Activated naive CD4-positive, alpha-beta T cell treated with anti-CD3 and anti-CD28 coated beads, Interleukin-2, amount 10 ng/mL, durations not matched to agents 7 days and 5 days (primary cell): ENCODE data around the gene DCAF15.
A peak's percentile ranks its signal among the peaks of the same experiment; 100 is the strongest.

ENCODE experiments used
- CTCF ChIA-PET: fragments of 350-600 bp; sonication (Branson Sonifier 250); formaldehyde crosslinking; loops from one replicate; lab custom pipeline; 2021; ENCODE audit warnings: antibody characterized with exemption; lab: Charles Lee
- DNase-seq: peaks from one replicate; pipeline ENCODE4 v3.0.0-alpha.2; 2020
- H3K27ac Mint-ChIP-seq: one replicate; pipeline ENCODE4 v1.8.0; 2021; ENCODE audit warnings: mild to moderate bottlenecking, moderate library complexity, mixed read lengths
- H3K27me3 Mint-ChIP-seq: one replicate; pipeline ENCODE4 v1.8.0; 2021; ENCODE audit warnings: mild to moderate bottlenecking, mixed read lengths
- H3K36me3 Mint-ChIP-seq: one replicate; pipeline ENCODE4 v1.8.0; 2021; ENCODE audit warnings: mixed read lengths
- H3K4me1 Mint-ChIP-seq: one replicate; pipeline ENCODE4 v1.8.0; 2021; ENCODE audit warnings: mixed read lengths
- H3K4me3 Mint-ChIP-seq: one replicate; pipeline ENCODE4 v1.8.0; 2021; ENCODE audit warnings: mild to moderate bottlenecking, moderate library complexity, mixed read lengths
- H3K9me3 Mint-ChIP-seq: one replicate; pipeline ENCODE4 v1.8.0; 2021; ENCODE audit warnings: mixed read lengths

The DCAF15 gene, protein sequence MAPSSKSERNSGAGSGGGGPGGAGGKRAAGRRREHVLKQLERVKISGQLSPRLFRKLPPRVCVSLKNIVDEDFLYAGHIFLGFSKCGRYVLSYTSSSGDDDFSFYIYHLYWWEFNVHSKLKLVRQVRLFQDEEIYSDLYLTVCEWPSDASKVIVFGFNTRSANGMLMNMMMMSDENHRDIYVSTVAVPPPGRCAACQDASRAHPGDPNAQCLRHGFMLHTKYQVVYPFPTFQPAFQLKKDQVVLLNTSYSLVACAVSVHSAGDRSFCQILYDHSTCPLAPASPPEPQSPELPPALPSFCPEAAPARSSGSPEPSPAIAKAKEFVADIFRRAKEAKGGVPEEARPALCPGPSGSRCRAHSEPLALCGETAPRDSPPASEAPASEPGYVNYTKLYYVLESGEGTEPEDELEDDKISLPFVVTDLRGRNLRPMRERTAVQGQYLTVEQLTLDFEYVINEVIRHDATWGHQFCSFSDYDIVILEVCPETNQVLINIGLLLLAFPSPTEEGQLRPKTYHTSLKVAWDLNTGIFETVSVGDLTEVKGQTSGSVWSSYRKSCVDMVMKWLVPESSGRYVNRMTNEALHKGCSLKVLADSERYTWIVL

DNA sequence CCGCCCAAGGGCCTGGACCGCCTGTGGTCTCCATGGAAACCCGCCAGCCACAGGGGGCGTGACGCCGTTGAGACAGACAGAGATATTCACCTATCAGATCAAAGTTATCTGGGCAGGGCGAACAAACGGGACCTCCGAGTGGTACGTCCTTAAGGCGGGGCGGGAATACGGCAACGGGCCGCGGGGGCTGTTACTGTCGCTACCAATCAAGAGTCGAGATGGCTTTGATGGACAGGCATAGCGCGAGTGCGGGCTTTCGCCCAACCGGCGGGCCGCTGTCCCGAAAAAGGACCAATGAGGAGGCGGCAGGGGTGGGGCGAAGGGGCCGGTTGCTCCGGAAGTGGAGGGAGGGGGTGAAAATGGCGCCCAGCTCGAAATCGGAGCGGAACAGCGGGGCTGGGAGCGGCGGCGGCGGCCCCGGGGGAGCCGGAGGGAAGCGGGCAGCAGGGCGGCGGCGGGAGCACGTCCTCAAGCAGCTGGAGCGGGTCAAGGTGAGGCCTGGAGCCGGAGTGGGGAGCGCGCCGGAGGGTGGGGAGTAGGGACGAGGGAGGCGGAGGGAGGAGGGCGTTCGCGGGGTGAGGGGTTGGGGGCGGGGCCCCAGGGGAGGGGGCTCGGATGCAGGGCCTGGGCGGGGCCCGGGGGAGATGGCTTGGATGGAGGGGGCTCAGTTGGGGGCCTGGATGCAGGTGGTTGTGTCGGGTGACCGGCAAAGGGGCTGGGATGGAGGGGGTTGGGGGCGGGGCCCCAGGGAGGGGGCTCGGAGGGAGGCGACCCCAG, at the start of gene DCAF15:
Gene DCAF15, plus strand, starts transcription at position 356 of the 777 bp plus-strand sequence. Its CDS starts 4 bp downstream, at position 360.
- peaks cover 27% of the 10 kb centered on the region for H3K4me1 Mint-ChIP-seq
- no peaks in the 10 kb centered on the region for H3K9me3 Mint-ChIP-seq
- peaks cover 19% of the 10 kb centered on the region for H3K36me3 Mint-ChIP-seq
- H3K27me3 Mint-ChIP-seq = peaks cover 5% of the 10 kb centered on the region
- peak within 1 kb of the TSS; percentile 92 for H3K27ac Mint-ChIP-seq
- CTCF ChIA-PET = interaction anchor here (0.7 to 3.3 kb wide), 7 partner anchors 25 to 121 kb away, joined by 3 to 12 read pairs (median 5); no protein-coding TSS in a partner anchor
- DNase-seq = peak; percentile 100
- peak within 1 kb of the TSS; percentile 95 for H3K4me3 Mint-ChIP-seq

DNA sequence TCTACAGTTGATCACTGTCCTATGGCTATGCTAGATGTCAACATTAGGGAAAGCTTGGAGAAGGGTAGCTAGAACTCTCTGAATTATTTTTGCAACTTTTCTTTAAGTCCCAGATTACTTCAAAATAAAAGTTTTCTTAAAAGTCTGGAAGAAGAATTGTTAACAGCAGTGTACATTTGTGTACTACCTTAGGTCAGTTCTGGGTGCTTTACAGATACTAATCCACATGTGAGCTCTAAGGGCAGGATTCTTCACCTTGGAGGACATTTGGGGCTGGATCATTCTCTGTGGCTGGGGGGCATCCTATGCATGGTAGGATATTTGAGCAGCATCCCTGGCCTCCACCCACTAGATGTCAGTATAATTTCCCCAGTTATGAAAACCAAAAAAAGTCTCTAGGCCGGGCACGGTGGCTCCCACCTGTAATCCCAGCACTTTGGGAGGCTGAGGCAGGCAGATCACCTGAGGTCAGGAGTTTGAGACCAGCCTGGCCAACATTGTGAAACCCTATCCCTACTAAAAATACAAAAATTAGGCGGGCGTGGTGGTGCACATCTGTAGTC, 49.2 kb upstream of the DCAF15 start:
- peak; percentile 53 for DNase-seq
- Mint-ChIP-seq H3K9me3 (no peaks in the 10 kb centered on the region), H3K27ac (peak overlapping the region; percentile 45), H3K27me3 (no peaks in the 10 kb centered on the region), H3K36me3 (peaks cover 2% of the 10 kb centered on the region), H3K4me1 (peaks cover 41% of the 10 kb centered on the region), H3K4me3 (no peak overlapping the region)
- CTCF ChIA-PET = interaction anchor here (0.7 to 2.4 kb wide), 10 partner anchors 10 to 219 kb away, joined by 3 to 12 read pairs (median 4); partner anchors contain the start of gene DCAF15

DNA sequence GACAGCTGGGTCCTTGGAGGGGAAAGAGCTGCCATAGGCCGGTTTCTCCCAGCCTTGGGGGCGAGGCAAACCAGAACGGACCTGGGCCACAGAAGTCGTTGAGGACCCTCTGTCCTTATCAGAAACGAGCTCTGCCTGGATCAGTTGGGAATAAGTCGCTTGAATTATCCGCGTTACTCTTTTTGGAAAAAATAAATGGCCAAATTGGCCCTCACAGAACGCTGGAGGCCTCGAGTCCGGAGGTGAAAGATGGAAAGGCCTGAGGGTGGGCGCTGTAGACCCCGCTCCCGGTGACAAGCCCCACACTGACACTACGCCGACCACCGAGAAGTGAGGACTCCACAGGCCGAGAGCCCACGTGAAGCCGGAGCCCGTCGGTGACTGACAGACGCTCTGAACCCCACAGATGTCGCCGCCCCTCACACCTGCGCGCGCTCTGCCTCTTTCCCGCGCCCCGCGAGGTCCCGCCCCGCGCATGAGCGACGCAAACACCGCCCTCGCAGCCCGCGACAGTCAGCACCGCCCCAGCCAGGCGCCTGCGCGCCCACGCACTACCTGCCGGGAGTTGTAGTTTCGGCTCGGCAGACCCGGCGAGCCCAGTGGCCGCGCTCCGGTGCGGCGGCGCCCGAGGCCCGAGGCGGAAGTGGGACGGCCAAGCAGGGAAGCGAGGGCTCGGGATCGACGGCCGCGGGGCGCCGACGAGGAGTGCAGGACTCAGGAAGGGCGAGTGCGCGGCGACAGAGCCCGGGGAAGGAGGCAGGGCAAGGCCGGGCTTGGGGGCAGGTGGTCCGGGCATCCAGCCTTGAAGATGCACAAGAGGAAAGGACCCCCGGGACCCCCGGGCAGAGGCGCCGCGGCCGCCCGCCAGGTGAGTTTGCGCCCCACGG, 46.4 kb upstream of the DCAF15 start, which contains the start of the genes BRME1 and CC2D1A:
Gene BRME1, minus strand, starts transcription at position 484 of the 887 bp plus-strand sequence. CDS start 1,225 bp downstream, outside the sequence.
Gene CC2D1A, plus strand, starts transcription at position 568 of the 887 bp plus-strand sequence. Its CDS starts 241 bp downstream, at position 809.
- H3K27me3 Mint-ChIP-seq = no peaks in the 10 kb centered on the region
- H3K36me3 Mint-ChIP-seq = peaks cover 12% of the 10 kb centered on the region
- peak within 1 kb of the TSS; percentile 84 for H3K27ac Mint-ChIP-seq
- H3K4me3 Mint-ChIP-seq = peak within 1 kb of the TSS; percentile 83
- DNase-seq = peak; percentile 97
- CTCF ChIA-PET = interaction anchor here (1.1 to 1.3 kb wide), 2 partner anchors 126 to 154 kb away, joined by 3 read pairs; no protein-coding TSS in a partner anchor
- peaks cover 41% of the 10 kb centered on the region for H3K4me1 Mint-ChIP-seq
- no peaks in the 10 kb centered on the region for H3K9me3 Mint-ChIP-seq

DNA sequence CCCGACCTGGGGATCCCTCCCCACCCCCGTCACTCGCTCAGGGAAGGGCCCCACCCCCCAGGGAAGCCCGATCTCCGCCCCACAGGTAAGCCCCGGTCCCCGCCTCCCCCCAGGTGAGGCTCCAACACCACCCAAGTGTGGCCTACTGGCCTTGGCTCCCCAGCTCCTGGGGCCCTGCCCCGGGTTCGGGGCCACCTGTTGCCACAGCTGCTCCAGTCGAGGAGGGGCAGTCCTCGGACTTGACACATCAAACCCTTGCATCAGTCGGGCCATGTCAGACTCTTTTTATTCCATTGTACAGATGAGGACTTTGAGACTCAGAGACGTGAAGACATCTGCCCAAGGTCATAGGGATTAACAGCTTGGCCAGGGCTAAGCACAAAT, 45.8 kb upstream of the DCAF15 start:
- DNase-seq = peak; percentile 63
- Mint-ChIP-seq H3K27ac (peak overlapping the region; percentile 65), H3K4me3 (peak overlapping the region; percentile 83), H3K9me3 (no peaks in the 10 kb centered on the region), H3K4me1 (peaks cover 41% of the 10 kb centered on the region), H3K36me3 (peaks cover 15% of the 10 kb centered on the region), H3K27me3 (no peaks in the 10 kb centered on the region)
- CTCF ChIA-PET = interaction anchor here (1.1 to 1.3 kb wide), 3 partner anchors 10 to 154 kb away, joined by 3 to 5 read pairs (median 3); no protein-coding TSS in a partner anchor

DNA sequence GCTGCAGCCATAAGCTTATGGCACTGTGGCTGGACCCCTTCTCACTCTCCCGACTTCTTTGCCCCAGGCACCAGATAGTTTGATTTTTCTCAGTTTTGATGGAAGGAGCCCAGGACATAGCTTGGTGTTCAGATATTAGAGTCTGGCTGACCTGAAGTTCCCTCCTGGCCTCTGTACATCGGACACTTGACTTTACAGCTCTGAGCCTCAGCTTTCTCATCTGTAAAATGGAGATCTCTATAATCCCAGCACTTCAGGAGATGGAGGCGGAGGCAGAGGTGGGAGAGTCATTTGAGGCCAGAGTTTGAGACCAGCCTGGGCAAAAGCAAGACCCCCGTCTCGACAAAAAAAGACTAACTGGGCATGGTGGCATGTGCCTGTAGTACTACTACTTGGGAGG, 45.4 kb upstream of the DCAF15 start:
- Mint-ChIP-seq H3K27me3 (no peaks in the 10 kb centered on the region), H3K27ac (peak overlapping the region; percentile 65), H3K9me3 (no peaks in the 10 kb centered on the region), H3K36me3 (peaks cover 15% of the 10 kb centered on the region), H3K4me3 (peak overlapping the region; percentile 83), H3K4me1 (peaks cover 41% of the 10 kb centered on the region)
- CTCF ChIA-PET = interaction anchor here (1.1 to 1.3 kb wide), 3 partner anchors 9 to 153 kb away, joined by 3 to 5 read pairs (median 3); no protein-coding TSS in a partner anchor
- no peak for DNase-seq

DNA sequence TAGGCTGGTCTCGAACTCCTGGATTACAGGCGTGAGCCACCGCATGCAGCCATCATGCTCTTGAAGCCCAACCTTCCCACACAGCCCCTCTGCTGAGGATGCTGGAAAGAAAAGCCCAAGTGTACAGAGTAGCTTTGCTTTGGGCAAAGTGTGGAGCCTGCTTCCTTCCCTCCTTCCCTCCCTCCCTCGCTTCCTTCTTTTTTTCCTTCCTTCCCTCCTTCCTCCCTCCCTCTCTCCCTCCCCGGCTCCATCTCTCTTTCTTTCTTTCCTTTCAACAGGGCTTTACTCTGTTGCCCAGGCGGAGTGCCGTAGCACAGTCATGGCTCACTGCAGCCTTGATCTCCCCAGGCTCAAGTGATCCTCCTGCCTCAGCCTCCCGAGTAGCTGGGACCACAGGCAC, 43.6 kb upstream of the DCAF15 start:
- Mint-ChIP-seq H3K27ac (no peak overlapping the region), H3K4me3 (no peak overlapping the region), H3K4me1 (peaks cover 34% of the 10 kb centered on the region), H3K36me3 (peaks cover 16% of the 10 kb centered on the region), H3K27me3 (no peaks in the 10 kb centered on the region), H3K9me3 (no peaks in the 10 kb centered on the region)
- no peak for DNase-seq
- CTCF ChIA-PET = interaction anchor here (1.2 kb wide), 1 partner anchor 76 kb away, joined by 3 read pairs; no protein-coding TSS in a partner anchor

DNA sequence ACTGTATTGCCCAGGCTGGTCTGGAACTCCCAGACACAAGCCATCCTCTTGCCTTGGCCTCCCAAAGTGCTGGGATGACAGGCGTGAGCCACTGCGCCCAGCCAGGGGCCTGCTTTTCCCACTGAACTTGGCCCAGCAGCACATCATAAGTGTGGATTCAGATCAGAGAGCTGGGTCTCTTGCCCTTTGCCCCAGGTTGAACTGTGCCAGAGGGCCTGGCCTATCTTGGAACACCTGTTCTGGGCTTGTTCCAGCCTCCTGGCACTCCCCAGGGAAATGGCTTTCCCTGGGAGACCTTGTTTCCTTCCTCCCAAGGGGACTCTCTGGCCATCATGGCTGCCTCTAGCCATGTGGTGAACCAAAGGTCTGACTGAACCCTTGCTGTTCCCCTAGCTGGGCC, 42.9 kb upstream of the DCAF15 start:
- Mint-ChIP-seq H3K27ac (no peak overlapping the region), H3K36me3 (peaks cover 16% of the 10 kb centered on the region)
- CTCF ChIA-PET = interaction anchor here (1.1 kb wide), 1 partner anchor 151 kb away, joined by 3 read pairs; no protein-coding TSS in a partner anchor

DNA sequence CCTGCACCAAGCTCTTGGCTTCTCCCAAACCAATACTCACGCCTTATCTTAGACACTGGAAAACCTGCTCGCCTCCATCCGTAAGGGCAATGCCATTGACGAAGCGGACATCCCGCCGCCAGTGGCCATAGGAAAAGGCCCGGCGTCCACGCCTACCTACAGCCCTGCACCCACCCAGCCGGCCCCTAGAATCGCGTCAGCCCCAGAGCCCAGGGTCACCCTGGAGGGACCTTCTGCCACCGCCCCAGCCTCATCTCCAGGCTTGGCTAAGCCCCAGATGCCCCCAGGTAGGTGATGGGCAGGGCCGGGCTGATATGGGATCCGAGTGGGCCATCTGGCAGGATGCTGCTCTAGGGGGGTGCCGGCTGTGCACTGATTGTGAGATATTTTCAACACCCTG, 39.0 kb upstream of the DCAF15 start:
- peaks cover 18% of the 10 kb centered on the region for H3K36me3 Mint-ChIP-seq
- no peak overlapping the region for H3K4me3 Mint-ChIP-seq
- no peaks in the 10 kb centered on the region for H3K4me1 Mint-ChIP-seq
- no peaks in the 10 kb centered on the region for H3K27me3 Mint-ChIP-seq
- H3K27ac Mint-ChIP-seq = no peak overlapping the region
- no peaks in the 10 kb centered on the region for H3K9me3 Mint-ChIP-seq
- CTCF ChIA-PET = interaction anchor here (1.0 kb wide), 1 partner anchor 55 kb away, joined by 3 read pairs; no protein-coding TSS in a partner anchor
- DNase-seq = no peak

More for the DNA sequence above, 42.9 kb upstream of the DCAF15 start:
- Mint-ChIP-seq H3K9me3 (no peaks in the 10 kb centered on the region), H3K4me1 (peaks cover 26% of the 10 kb centered on the region), H3K27me3 (no peaks in the 10 kb centered on the region), H3K4me3 (no peak overlapping the region)
- DNase-seq = no peak

DNA sequence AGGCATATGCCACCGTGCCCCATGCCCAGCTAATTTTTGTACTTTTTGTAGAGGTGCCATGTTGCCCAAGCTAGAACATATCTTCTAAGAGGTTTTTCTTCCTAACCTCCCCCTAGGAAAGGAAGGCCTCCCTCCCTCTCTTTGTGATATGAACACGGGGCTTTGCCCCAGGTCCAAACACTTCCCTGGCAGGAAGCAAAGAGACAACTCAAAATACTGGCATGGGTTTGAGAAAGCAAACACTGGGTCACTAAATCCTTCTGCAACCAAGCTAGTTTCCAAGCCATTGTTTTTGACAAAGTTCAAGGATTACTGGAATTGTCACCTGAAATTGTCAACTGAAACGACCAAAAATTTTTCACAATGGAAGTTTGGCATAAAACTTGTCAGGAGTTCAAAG, 37.5 kb upstream of the DCAF15 start:
- CTCF ChIA-PET = no interaction called here
- Mint-ChIP-seq H3K36me3 (peaks cover 22% of the 10 kb centered on the region), H3K9me3 (no peaks in the 10 kb centered on the region), H3K27ac (no peak overlapping the region), H3K4me1 (no peaks in the 10 kb centered on the region), H3K27me3 (no peaks in the 10 kb centered on the region), H3K4me3 (no peak overlapping the region)
- no peak for DNase-seq

DNA sequence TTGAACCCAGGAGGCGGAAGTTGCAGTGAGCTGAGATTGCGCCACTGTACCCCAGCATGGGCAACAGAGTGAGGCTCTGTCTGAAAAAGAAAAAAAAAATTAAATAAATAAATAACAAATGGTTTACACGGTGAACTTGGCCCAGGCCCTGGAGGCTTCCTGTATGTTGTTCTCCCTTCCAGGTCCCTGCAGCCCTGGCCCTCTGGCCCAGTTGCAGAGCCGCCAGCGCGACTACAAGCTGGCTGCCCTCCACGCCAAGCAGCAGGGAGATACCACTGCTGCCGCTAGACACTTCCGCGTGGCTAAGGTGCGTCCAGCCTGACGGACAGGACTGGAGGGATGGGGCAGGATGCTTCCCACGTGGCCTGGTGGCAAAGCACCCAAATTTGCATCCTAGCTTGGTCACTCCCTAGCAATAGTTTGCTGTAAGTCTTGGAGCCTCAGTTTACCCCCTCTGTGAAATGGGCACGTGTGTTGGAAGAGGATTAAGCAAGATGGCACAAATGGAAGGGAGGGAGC, 34.4 kb upstream of the DCAF15 start:
- CTCF ChIA-PET = no interaction called here

DNA sequence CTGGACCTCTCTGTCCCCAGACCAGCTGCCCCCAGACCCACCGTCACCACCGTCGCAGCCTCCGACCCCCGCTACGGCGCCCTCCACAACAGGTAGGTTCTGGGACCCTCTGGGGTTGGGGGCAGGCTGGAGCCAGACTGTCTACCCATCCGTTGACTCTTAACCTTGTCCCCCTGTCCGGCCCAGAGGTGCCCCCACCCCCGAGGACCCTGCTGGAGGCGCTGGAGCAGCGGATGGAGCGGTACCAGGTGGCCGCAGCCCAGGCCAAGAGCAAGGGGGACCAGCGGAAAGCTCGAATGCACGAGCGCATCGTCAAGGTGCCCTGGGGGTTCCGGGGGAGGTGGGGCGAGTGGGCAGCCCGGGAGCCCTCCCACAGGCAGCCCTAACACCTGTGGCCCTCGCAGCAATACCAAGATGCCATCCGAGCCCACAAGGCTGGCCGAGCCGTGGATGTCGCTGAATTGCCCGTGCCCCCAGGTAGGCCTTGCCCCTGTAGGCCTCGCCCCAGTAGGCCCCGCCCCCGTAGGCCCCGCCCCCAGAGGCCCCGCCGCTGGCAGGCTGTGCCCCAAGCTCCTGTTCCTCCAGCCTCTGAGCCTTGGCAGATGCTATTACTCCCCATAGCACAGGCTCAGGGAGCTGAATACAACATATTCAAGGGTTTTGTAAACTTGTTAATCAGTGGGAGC, 33.4 kb upstream of the DCAF15 start:
- Mint-ChIP-seq H3K4me1 (peaks cover 5% of the 10 kb centered on the region), H3K4me3 (no peak overlapping the region), H3K27ac (no peak overlapping the region), H3K27me3 (no peaks in the 10 kb centered on the region), H3K36me3 (peaks cover 47% of the 10 kb centered on the region), H3K9me3 (peaks cover 9% of the 10 kb centered on the region)
- CTCF ChIA-PET = interaction anchor here (0.6 kb wide), 1 partner anchor 40 kb away, joined by 3 read pairs; no protein-coding TSS in a partner anchor
- no peak for DNase-seq

More for the DNA sequence above, 34.4 kb upstream of the DCAF15 start:
- Mint-ChIP-seq H3K27ac (no peak overlapping the region), H3K27me3 (no peaks in the 10 kb centered on the region), H3K4me1 (peaks cover 5% of the 10 kb centered on the region), H3K9me3 (peaks cover 9% of the 10 kb centered on the region), H3K4me3 (no peak overlapping the region), H3K36me3 (peaks cover 42% of the 10 kb centered on the region)
- no peak for DNase-seq

DNA sequence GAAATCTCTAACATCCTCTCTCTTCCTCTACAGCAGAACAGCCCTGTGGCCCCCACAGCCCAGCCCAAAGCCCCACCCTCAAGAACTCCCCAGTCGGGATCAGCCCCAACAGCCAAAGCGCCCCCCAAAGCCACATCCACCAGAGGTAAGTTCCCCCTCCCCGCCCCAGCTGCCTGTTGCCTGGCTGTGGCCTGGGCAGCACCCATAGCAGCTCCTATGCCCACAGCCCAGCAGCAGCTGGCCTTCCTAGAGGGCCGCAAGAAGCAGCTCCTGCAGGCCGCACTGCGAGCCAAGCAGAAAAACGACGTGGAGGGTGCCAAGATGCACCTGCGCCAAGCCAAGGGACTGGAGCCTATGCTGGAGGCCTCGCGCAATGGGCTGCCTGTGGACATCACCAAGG, 31.8 kb upstream of the DCAF15 start:
- peaks cover 5% of the 10 kb centered on the region for H3K4me1 Mint-ChIP-seq
- CTCF ChIA-PET = no interaction called here
- no peak overlapping the region for H3K4me3 Mint-ChIP-seq
- no peak for DNase-seq
- H3K27me3 Mint-ChIP-seq = no peaks in the 10 kb centered on the region
- H3K36me3 Mint-ChIP-seq = peaks cover 49% of the 10 kb centered on the region
- peaks cover 9% of the 10 kb centered on the region for H3K9me3 Mint-ChIP-seq
- no peak overlapping the region for H3K27ac Mint-ChIP-seq
